Measurements from ENCODE around the gene XPNPEP3. TPM values are rescaled to one million over a fixed set of nuclear protein-coding genes. Genes with fewer than 3 reads are reported as not detected.
A peak's percentile ranks its signal among the peaks of the same experiment; 100 is the strongest.

The XPNPEP3 gene
- total and polyA plus RNA-seq, 2 experiments from 2014 or later, result 12.3 to 14.6 TPM

GRCh38 chr22:40817737-40818136, 39.2 kb upstream of the XPNPEP3 start:
- peaks cover 3% of the 10 kb centered on the region for H4K20me1 ChIP-seq (ENCODE audit: insufficient read depth, poor library complexity, severe bottlenecking)
- peaks cover 53% of the 10 kb centered on the region for H3K79me2 ChIP-seq
- DNase-seq (ENCODE audit: low spot score), result no peak
- no peaks in the 10 kb centered on the region for H3K9me3 ChIP-seq (ENCODE audit: low read depth)
- H3K4me3 ChIP-seq, result no peak overlapping the region
- H3K9me2 ChIP-seq (replicated peaks; ENCODE audit: insufficient read depth), result no peaks in the 10 kb centered on the region
- WGBS (ENCODE audit: low lambda C conversion rate, missing lambda C conversion rate), result 94% methylated on average over 4 of the region's 4 CpGs
- no peaks in the 10 kb centered on the region for H3K27me3 ChIP-seq
- H3K36me3 ChIP-seq (replicated peaks; ENCODE audit: insufficient read depth, low read depth), result peaks cover 4% of the 10 kb centered on the region
- H3K4me2 ChIP-seq, result peak overlapping the region; percentile 91
- TF ChIP-seq CTCF (IDR thresholded peaks at IDR 0.05; ENCODE audit: poor library complexity) (no peak), EZH2phosphoT487 (IDR thresholded peaks at IDR 0.05; ENCODE audit: low read depth, severe bottlenecking, unreplicated experiment) (no peak), EZH2 (IDR thresholded peaks at IDR 0.05; ENCODE audit: borderline replicate concordance) (no peak)
- no peak overlapping the region for H3K27ac ChIP-seq
- peaks cover 6% of the 10 kb centered on the region for H3K4me1 ChIP-seq (ENCODE audit: insufficient read depth)
- no peak overlapping the region for H2AFZ ChIP-seq

- Histone ChIP-seq H3K4me2 (peak overlapping the region; percentile 91), H2AFZ (peak overlapping the region; percentile 100), H3K4me1 (ENCODE audit: insufficient read depth) (peaks cover 6% of the 10 kb centered on the region), H3K79me2 (peaks cover 51% of the 10 kb centered on the region), H3K36me3 (replicated peaks; ENCODE audit: insufficient read depth, low read depth) (peaks cover 4% of the 10 kb centered on the region), H3K9me2 (replicated peaks; ENCODE audit: insufficient read depth) (no peaks in the 10 kb centered on the region), H3K4me3 (peak overlapping the region; percentile 100), H3K27ac (peak overlapping the region; percentile 90), H4K20me1 (ENCODE audit: insufficient read depth, poor library complexity, severe bottlenecking) (peaks cover 3% of the 10 kb centered on the region), H3K27me3 (no peaks in the 10 kb centered on the region), H3K9me3 (ENCODE audit: low read depth) (no peaks in the 10 kb centered on the region)
- WGBS (ENCODE audit: low lambda C conversion rate, missing lambda C conversion rate), result 46% methylated on average over 14 of the region's 14 CpGs
- TF ChIP-seq EZH2 (IDR thresholded peaks at IDR 0.05; ENCODE audit: borderline replicate concordance), result no peak
- TF ChIP-seq EZH2phosphoT487 (IDR thresholded peaks at IDR 0.05; ENCODE audit: low read depth, severe bottlenecking, unreplicated experiment), result no peak
- no peak for TF ChIP-seq CTCF (IDR thresholded peaks at IDR 0.05; ENCODE audit: poor library complexity)
- DNase-seq (ENCODE audit: low spot score), result no peak
Measured at GRCh38 chr22:40818192-40818746, 38.7 kb upstream of the XPNPEP3 start.

- Histone ChIP-seq H3K27ac (peak within 1 kb of the TSS; percentile 90), H3K9me2 (replicated peaks; ENCODE audit: insufficient read depth) (no peaks in the 10 kb centered on the region), H2AFZ (peak within 1 kb of the TSS; percentile 100), H3K79me2 (peaks cover 44% of the 10 kb centered on the region), H3K4me3 (peak within 1 kb of the TSS; percentile 100), H3K36me3 (replicated peaks; ENCODE audit: insufficient read depth, low read depth) (peaks cover 3% of the 10 kb centered on the region), H3K27me3 (no peaks in the 10 kb centered on the region), H4K20me1 (ENCODE audit: insufficient read depth, poor library complexity, severe bottlenecking) (peaks cover under 1% of the 10 kb centered on the region), H3K4me1 (ENCODE audit: insufficient read depth) (peaks cover 6% of the 10 kb centered on the region), H3K9me3 (ENCODE audit: low read depth) (no peaks in the 10 kb centered on the region), H3K4me2 (peak within 1 kb of the TSS; percentile 91)
- DNase-seq (ENCODE audit: low spot score), result peak; percentile 95
- 2% methylated on average over 45 of the region's 61 CpGs for WGBS (ENCODE audit: low lambda C conversion rate, missing lambda C conversion rate)
- TF ChIP-seq EZH2phosphoT487 (IDR thresholded peaks at IDR 0.05; ENCODE audit: low read depth, severe bottlenecking, unreplicated experiment), result no peak
- peak; percentile 47 for TF ChIP-seq CTCF (IDR thresholded peaks at IDR 0.05; ENCODE audit: poor library complexity)
Measured at GRCh38 chr22:40818747-40819598, 38.0 kb upstream of the XPNPEP3 start, which contains the start of gene SLC25A17. SLC25A17 (minus strand) TSS chr22:40819346; CDS start chr22:40819248, 98 bp downstream.

Data from hepatocyte (in vitro differentiated cells).